Hepatocyte (in vitro differentiated cells): ENCODE results near the gene CLIC3.

ENCODE experiments used
- EZH2 ChIP-seq: fragments of 200-600 bp; sonication (generic); IDR thresholded peaks from 2 replicates; pipeline ENCODE4 v1.6.1; 2016; ENCODE audit warnings: antibody characterized with exemption, mild to moderate bottlenecking, borderline replicate concordance
- TF ChIP-seq, protein P1 (sequence below): fragments of 200-600 bp; sonication (generic); IDR thresholded peaks from 2 replicates; pipeline ENCODE4 v1.5.1; 2016; ENCODE audit warnings: antibody characterized with exemption, mild to moderate bottlenecking; ENCODE audit not compliant: poor library complexity

DNA sequence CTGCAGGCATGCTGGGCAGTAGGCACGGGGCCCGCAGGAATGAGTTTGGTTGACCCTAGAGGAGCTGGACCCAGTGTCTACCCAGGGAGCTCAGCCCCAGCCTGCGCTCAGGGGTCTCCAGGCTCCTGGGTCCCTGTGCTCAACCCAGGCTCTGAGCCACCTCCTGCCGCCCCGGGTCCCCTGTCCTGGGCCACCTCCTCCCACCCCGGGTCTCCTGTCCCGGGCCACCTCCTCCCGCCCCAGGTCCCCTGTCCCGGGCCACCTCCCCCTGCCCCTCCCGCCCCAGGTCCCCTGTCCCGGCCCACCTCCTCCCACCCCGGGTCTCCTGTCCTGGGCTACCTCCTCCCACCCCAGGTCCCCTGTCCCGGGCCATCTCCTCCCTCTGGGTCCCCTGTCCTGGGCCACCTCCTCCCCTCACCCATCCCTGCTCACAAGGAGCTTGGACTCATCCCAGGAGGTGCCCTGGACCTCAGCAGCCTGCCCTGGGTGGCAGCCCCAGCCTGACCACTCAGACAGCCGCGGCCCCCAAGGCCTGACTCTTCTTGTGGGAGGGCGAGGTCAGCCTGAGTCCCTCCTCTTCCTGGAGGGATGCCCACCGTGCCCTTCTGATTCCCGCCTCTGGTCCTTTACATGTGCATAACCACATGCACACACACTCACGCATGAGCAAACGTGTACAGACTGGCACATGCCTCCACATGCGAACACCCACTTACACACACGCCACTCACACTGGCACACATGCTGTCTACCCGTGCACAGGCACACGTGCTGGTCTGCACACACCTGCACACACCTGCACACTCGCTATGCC, 41.9 kb downstream of the CLIC3 start:
- TF ChIP-seq, protein P1, sequence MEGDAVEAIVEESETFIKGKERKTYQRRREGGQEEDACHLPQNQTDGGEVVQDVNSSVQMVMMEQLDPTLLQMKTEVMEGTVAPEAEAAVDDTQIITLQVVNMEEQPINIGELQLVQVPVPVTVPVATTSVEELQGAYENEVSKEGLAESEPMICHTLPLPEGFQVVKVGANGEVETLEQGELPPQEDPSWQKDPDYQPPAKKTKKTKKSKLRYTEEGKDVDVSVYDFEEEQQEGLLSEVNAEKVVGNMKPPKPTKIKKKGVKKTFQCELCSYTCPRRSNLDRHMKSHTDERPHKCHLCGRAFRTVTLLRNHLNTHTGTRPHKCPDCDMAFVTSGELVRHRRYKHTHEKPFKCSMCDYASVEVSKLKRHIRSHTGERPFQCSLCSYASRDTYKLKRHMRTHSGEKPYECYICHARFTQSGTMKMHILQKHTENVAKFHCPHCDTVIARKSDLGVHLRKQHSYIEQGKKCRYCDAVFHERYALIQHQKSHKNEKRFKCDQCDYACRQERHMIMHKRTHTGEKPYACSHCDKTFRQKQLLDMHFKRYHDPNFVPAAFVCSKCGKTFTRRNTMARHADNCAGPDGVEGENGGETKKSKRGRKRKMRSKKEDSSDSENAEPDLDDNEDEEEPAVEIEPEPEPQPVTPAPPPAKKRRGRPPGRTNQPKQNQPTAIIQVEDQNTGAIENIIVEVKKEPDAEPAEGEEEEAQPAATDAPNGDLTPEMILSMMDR, result no peak
- no peak for TF ChIP-seq EZH2
